ENCODE results near the gene MYRIP. TPM values are rescaled to one million over a fixed set of nuclear protein-coding genes. Genes with fewer than 3 reads are reported as not detected.

Gene MYRIP
- total RNA-seq, 1 experiment from 2014 or later, result 1.6 TPM

- DNase-seq (ENCODE audit: low spot score), result no peak
- no peaks in the 10 kb centered on the region; the same call in 1 of the 2 replicates for H3K36me3 Mint-ChIP-seq
- no peak overlapping the region for H3K4me3 Mint-ChIP-seq
- no peak overlapping the region for H3K27ac Mint-ChIP-seq
- TF ChIP-seq CREB1 (CRISPR knock-in tag; IDR thresholded peaks at IDR 0.05) (no peak), HMGXB4 (CRISPR knock-in tag; IDR thresholded peaks at IDR 0.05) (no peak), ZBTB43 (CRISPR knock-in tag; IDR thresholded peaks at IDR 0.05) (no peak), TP53 (CRISPR knock-in tag; IDR thresholded peaks at IDR 0.05) (no peak), PRRX2 (CRISPR knock-in tag; IDR thresholded peaks at IDR 0.05) (no peak), MXD4 (CRISPR knock-in tag; IDR thresholded peaks at IDR 0.05; ENCODE audit: borderline replicate concordance) (no peak), CDX4 (CRISPR knock-in tag; IDR thresholded peaks at IDR 0.05; ENCODE audit: borderline replicate concordance) (no peak), ZSCAN18 (CRISPR knock-in tag; IDR thresholded peaks at IDR 0.05) (no peak), ERG (CRISPR knock-in tag; IDR thresholded peaks at IDR 0.05) (no peak), ATF1 (CRISPR knock-in tag; IDR thresholded peaks at IDR 0.05) (no peak), ZNF512 (CRISPR knock-in tag; IDR thresholded peaks at IDR 0.05; ENCODE audit: borderline replicate concordance) (no peak), TEAD4 (CRISPR knock-in tag; IDR thresholded peaks at IDR 0.05) (no peak), ZNF396 (CRISPR knock-in tag; IDR thresholded peaks at IDR 0.05; ENCODE audit: borderline replicate concordance) (no peak)
- CTCF ChIA-PET, result interaction anchor here (1.0 kb wide), 1 partner anchor 159 kb away, joined by 3 read pairs; no protein-coding TSS in a partner anchor
- POLR2A ChIA-PET, result no interaction called here
- peaks cover 14% of the 10 kb centered on the region for H3K9me3 Mint-ChIP-seq
- no peaks in the 10 kb centered on the region for H3K4me1 Mint-ChIP-seq
- H3K27me3 Mint-ChIP-seq (ENCODE audit: low read depth), result peaks cover 2% of the 10 kb centered on the region
- ATAC-seq, result no peak
Observed at GRCh38 chr3:39971559-39972031, 162.2 kb downstream of the MYRIP start.

- ATAC-seq (no peak), DNase-seq (ENCODE audit: low spot score) (no peak)
- Mint-ChIP-seq H3K9me3 (peaks cover 14% of the 10 kb centered on the region), H3K27me3 (ENCODE audit: low read depth) (peaks cover 2% of the 10 kb centered on the region), H3K36me3 (no peaks in the 10 kb centered on the region; the same call in 1 of the 2 replicates), H3K27ac (no peak overlapping the region), H3K4me1 (no peaks in the 10 kb centered on the region), H3K4me3 (no peak overlapping the region)
- ChIA-PET POLR2A (no interaction called here), CTCF (no interaction called here)
- TF ChIP-seq CBFB (CRISPR knock-in tag; IDR thresholded peaks at IDR 0.05; ENCODE audit: low read depth) (no peak), ZNF281 (CRISPR knock-in tag; IDR thresholded peaks at IDR 0.05) (no peak), CDX4 (CRISPR knock-in tag; IDR thresholded peaks at IDR 0.05; ENCODE audit: borderline replicate concordance) (no peak), OVOL2 (CRISPR knock-in tag; IDR thresholded peaks at IDR 0.05; ENCODE audit: borderline replicate concordance) (no peak), FOXK1 (CRISPR knock-in tag; IDR thresholded peaks at IDR 0.05) (no peak), ZNF219 (CRISPR knock-in tag; IDR thresholded peaks at IDR 0.05; ENCODE audit: borderline replicate concordance) (no peak), ZNF121 (CRISPR knock-in tag; IDR thresholded peaks at IDR 0.05) (no peak), HMGXB4 (CRISPR knock-in tag; IDR thresholded peaks at IDR 0.05) (no peak), JUN (CRISPR knock-in tag; IDR thresholded peaks at IDR 0.05) (no peak), NFATC4 (CRISPR knock-in tag; IDR thresholded peaks at IDR 0.05) (no peak), KAT7 (CRISPR knock-in tag; IDR thresholded peaks at IDR 0.05; ENCODE audit: borderline replicate concordance) (no peak)
Observed at GRCh38 chr3:39972508-39972907, 163.1 kb downstream of the MYRIP start.
